ENCODE measurements around the gene GNL2. TPM values are rescaled to one million over a fixed set of nuclear protein-coding genes. Genes with fewer than 3 reads are reported as not detected.

The GNL2 gene
- total RNA-seq, 4 donors from 2014 or later: 27.8 to 67.5 (median 44.2) TPM

- DNase-seq (ENCODE audit: low spot score in 2 of 2): no peak
- peaks cover 0 to 89% of the 10 kb centered on the region in 2 donors for H3K27me3 ChIP-seq
- H3K36me3 ChIP-seq: no peaks in the 10 kb centered on the region
- H3K4me1 ChIP-seq: peaks cover 0 to 20% (median 6%) of the 10 kb centered on the region in 4 donors
- H3K9me3 ChIP-seq: no peaks in the 10 kb centered on the region
- H3K27ac ChIP-seq: no peak within 1 kb of the TSS
- TF ChIP-seq EP300 (IDR thresholded peaks at IDR 0.05) (no peak), POLR2A (IDR thresholded peaks at IDR 0.05) (no peak), CTCF (IDR thresholded peaks at IDR 0.05) (no peak)
- 3% methylated on average over 8 to 67 of the region's 72 CpGs for WGBS, 2 donors
- peak within 1 kb of the TSS in 3 of 4 donors; percentile 23 to 43 (median 25) for H3K4me3 ChIP-seq
Observed at GRCh38 chr1:37634244-37634991, 38.7 kb upstream of the GNL2 start, which contains the start of gene RSPO1. Gene RSPO1, minus strand, starts transcription at chr1:37634892. Its CDS starts 5,231 bp downstream, at chr1:37629661.

- no peak for DNase-seq (ENCODE audit: low spot score in 2 of 2)
- WGBS, 2 donors: 2 to 7% methylated on average over 8 to 19 of the region's 20 CpGs
- peaks cover 0 to 20% (median 6%) of the 10 kb centered on the region in 4 donors for H3K4me1 ChIP-seq
- H3K36me3 ChIP-seq: no peaks in the 10 kb centered on the region
- H3K4me3 ChIP-seq: peak overlapping the region in 1 of 4 donors; percentile 11
- TF ChIP-seq EP300 (IDR thresholded peaks at IDR 0.05) (no peak), POLR2A (IDR thresholded peaks at IDR 0.05) (no peak), CTCF (IDR thresholded peaks at IDR 0.05) (no peak)
- H3K27me3 ChIP-seq: peaks cover 0 to 94% of the 10 kb centered on the region in 2 donors
- H3K27ac ChIP-seq: no peak overlapping the region
- H3K9me3 ChIP-seq: no peaks in the 10 kb centered on the region
Observed at GRCh38 chr1:37633938-37634243, 38.2 kb upstream of the GNL2 start.

- H3K27me3 ChIP-seq: peaks cover 0 to 98% of the 10 kb centered on the region in 2 donors
- H3K4me1 ChIP-seq: peaks cover 0 to 20% (median 6%) of the 10 kb centered on the region in 4 donors
- H3K9me3 ChIP-seq: no peaks in the 10 kb centered on the region
- TF ChIP-seq EP300 (IDR thresholded peaks at IDR 0.05) (no peak), CTCF (IDR thresholded peaks at IDR 0.05) (no peak), POLR2A (IDR thresholded peaks at IDR 0.05) (no peak)
- DNase-seq (ENCODE audit: low spot score in 2 of 2): no peak
- no peaks in the 10 kb centered on the region for H3K36me3 ChIP-seq
- WGBS, 2 donors: 3 to 6% methylated on average over 27 to 30 of the region's 31 CpGs
- H3K4me3 ChIP-seq: no peak overlapping the region
- H3K27ac ChIP-seq: no peak overlapping the region
Observed at GRCh38 chr1:37633040-37633937, 37.6 kb upstream of the GNL2 start.

GRCh38 chr1:37631036-37631435, 35.3 kb upstream of the GNL2 start:
- Histone ChIP-seq H3K9me3 (no peaks in the 10 kb centered on the region), H3K36me3 (no peaks in the 10 kb centered on the region), H3K4me1 (peaks cover 0 to 20% (median 6%) of the 10 kb centered on the region in 4 donors), H3K27ac (no peak overlapping the region), H3K4me3 (no peak overlapping the region), H3K27me3 (peaks cover 0 to 98% of the 10 kb centered on the region in 2 donors)
- no peak for DNase-seq (ENCODE audit: low spot score in 2 of 2)
- TF ChIP-seq POLR2A (IDR thresholded peaks at IDR 0.05) (no peak), CTCF (IDR thresholded peaks at IDR 0.05) (no peak), EP300 (IDR thresholded peaks at IDR 0.05) (no peak)
- WGBS, 2 donors: 25 to 30% methylated on average over 5 of the region's 5 CpGs

Measured in tibial nerve (tissue), 4 donors.